ENCODE results near the gene XPNPEP1.

GRCh38 chr10:109941236-109941862, 18.0 kb upstream of the XPNPEP1 start:
- TF ChIP-seq, protein P1, sequence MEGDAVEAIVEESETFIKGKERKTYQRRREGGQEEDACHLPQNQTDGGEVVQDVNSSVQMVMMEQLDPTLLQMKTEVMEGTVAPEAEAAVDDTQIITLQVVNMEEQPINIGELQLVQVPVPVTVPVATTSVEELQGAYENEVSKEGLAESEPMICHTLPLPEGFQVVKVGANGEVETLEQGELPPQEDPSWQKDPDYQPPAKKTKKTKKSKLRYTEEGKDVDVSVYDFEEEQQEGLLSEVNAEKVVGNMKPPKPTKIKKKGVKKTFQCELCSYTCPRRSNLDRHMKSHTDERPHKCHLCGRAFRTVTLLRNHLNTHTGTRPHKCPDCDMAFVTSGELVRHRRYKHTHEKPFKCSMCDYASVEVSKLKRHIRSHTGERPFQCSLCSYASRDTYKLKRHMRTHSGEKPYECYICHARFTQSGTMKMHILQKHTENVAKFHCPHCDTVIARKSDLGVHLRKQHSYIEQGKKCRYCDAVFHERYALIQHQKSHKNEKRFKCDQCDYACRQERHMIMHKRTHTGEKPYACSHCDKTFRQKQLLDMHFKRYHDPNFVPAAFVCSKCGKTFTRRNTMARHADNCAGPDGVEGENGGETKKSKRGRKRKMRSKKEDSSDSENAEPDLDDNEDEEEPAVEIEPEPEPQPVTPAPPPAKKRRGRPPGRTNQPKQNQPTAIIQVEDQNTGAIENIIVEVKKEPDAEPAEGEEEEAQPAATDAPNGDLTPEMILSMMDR (IDR thresholded peaks at IDR 0.05), result no peak
- TF ChIP-seq POLR2A (IDR thresholded peaks at IDR 0.05), result no peak
- no peak for TF ChIP-seq EP300 (IDR thresholded peaks at IDR 0.05; ENCODE audit: low read depth)

Measured in transverse colon (tissue), 3 donors.